ENCODE results near the gene AGO3.
A peak's percentile ranks its signal among the peaks of the same experiment; 100 is the strongest.
"Not testable (repeated sequence)": the region's sequence is repeated elsewhere in the genome, so short reads cannot be mapped to it uniquely, and the experiment has no call there.

The AGO3 gene

DNA sequence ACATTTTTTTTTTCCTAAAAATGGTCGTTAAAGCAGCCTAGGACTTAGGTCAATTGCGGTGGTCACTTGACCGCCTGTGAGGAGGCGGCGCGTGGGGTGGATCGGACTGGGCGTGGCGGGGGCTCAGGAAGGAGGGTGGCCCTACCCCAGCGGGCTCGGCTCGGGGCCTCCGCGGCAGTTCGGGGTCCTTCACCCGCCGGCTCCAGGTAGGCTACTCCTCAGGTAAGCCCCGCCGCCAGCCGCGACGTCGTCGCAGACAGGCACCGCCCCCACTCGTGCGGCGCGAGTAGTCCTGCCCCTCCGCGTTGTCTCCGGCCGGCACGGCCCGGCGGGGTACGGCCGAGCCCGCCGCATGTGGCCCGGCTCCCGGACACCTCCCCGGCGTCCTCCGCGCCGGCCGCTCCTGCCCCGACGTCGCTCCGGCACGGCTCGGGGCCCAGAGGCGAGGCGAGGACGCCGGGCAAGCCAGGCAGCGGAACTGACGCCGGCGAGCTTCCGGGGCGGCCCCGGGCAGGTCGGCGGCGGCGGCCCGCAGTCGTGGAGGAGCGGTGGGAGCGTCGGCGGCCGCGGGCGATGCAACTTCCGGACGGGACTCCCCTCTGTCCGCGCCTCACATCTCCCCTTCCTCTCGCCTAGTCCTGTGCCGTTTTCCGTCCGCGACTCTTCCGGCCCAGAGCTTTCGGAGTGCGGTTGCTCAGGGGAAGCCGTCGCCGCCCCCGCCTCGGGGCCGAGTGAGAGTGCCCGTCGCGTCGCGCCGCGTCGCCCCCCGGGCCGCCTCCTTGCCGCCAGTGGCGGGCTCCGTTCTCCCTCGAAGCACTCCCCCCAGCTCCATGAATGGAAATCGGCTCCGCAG, at the start of gene AGO3:
Gene AGO3 (plus strand): TSS at position 513 of the 853 bp plus-strand sequence. CDS start 322 bp downstream, at position 835.
- DNase-seq: peak; percentile 94

DNA sequence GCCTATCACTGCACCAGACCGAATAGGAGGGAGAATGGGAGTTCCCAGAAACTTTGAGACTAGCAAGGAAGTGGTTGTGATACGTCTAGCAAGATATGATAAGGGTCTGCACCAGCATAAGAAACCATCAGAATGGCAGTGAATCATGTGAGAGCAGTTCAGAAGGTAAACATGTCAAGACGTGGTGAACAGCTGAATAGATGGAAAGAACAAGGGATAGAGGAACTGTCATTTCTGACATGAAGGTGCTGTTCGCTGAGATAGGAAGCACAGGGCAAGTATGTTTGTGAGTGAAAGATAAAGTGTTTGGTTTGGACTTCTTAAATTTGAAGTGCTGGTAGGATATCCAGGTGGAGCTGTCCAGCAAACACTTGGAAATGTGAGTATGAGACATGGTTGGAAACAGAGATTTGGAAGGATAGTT, 49.0 kb upstream of the AGO3 start:
- no peak for DNase-seq

DNA sequence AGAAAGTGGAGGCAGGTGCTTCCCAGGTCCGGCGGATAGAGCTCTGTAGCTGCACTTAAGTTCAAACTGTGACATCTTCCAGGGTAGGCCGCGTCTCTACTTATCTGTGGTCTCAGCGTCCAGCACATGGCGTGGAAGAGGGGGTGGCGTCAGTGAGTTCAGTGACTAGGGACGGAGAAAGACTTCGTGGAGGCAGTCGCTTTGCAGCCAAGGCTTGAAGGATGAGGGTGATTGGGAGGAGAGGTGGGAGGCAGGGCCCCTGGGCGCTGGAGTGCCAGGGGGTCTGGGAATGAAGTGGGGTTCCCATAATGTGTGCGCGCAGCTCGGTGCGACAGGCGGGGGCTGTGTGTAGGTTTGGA, 48.3 kb upstream of the AGO3 start:
- DNase-seq: no peak

DNA sequence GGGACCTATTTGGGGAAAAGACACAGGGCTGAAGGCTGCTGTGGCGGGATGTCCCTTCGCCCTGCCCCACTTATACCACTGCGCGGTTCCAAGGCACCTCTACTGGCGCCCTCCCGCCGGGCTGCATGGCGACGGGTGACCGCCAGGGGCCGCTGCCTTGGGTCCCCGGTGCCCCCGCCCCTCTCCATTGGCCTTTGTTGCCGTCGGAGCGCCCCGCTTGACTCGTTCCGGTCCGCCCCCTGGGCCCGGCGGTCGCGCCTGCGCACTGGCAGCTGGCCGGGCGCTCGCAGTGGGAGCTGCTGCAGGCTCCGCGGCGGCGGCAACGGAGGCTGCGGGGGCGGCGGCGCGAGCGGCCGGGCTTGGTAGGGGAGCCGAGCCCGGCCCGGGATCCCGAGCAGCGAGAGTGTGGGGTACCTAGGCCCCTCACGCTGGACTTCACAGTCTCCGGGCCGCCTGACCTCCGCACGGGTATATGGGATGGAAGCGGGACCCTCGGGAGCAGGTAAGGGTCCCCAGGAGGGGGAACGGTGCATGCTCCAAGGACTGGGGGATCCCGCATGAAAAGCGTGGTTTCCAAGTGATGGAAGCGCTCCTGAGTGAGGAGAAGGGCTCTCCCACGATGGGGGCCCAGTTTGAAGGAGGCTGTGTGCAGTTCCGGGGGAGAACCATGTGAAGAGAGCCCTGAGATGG, 47.8 kb upstream of the AGO3 start, which contains the start of gene AGO1:
Gene AGO1 (plus strand): TSS at position 265 of the 690 bp plus-strand sequence. CDS start 213 bp downstream, at position 478.
- peak; percentile 99 for DNase-seq

DNA sequence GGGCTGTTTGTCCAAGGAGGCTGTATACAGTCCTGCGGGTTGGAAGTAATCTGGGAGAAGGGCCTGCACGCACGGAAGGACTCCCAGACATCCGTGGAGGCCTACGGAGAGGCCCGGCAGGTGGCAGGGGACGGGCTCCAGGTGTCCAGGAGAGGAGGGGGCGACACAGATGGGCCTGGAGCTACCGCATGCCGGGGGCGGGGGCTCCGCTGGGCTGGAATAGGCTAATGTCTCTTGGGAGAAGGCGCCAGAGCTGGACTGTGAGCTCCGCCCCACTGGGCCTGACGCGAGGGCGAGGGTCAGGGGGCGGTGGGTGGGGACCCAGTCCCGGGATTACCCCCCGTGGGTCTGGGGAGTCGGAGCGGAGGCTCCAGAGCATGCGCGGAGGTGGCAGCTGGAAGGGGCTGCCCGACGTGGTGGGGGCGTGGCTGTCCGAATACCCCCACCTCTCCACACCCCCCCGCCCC, 47.2 kb upstream of the AGO3 start:
- peak; percentile 79 for DNase-seq

DNA sequence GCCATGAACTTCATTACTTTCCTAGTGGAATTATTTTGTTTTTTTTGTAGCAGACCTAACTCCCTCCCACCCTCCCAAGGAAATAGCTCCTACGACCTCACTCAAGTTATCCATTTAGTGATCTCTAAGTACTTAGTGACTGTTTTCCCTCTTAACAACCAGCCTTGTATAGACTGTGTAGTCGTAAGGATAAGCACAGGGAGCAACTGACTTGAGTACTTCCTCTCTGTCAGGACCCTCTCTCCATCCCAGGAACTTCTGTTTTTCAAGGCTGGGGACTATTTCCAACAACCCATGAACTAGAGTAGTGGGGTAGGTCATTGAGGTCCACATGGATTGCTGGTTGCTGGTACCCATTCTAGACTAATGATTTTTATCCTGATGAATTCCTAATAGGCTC, 46.0 kb upstream of the AGO3 start:
- no peak for DNase-seq

DNA sequence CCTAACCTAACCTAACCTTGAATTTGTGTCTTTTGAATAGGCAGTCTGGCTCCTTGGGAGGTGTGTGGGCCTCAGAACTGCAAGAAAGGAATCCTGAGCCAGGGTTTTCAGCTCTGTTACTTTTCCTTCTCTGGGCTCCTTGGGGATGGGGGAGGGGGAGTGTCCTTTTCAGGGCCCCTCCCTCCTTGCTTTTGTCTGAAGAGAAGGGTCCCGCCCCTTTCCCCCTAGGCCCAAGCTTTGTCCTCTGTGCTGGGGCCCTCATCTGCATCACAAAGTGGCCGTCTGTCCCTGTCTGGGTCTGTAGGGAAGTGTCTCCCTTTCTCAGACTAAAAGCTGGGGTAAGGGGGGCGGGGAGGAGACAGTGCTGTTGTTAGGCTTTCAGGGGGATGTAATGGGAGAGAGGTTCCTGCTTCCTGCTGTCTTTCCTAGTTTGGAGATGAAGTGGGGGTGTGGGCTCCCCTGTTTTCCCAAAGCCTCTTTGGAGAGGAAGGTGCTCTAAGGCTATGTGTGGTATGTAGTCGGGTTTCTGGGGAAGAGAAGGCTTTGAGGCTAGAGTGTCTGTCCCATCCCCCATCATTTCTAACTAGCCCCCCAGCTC, 44.8 kb upstream of the AGO3 start:
- no peak for DNase-seq

DNA sequence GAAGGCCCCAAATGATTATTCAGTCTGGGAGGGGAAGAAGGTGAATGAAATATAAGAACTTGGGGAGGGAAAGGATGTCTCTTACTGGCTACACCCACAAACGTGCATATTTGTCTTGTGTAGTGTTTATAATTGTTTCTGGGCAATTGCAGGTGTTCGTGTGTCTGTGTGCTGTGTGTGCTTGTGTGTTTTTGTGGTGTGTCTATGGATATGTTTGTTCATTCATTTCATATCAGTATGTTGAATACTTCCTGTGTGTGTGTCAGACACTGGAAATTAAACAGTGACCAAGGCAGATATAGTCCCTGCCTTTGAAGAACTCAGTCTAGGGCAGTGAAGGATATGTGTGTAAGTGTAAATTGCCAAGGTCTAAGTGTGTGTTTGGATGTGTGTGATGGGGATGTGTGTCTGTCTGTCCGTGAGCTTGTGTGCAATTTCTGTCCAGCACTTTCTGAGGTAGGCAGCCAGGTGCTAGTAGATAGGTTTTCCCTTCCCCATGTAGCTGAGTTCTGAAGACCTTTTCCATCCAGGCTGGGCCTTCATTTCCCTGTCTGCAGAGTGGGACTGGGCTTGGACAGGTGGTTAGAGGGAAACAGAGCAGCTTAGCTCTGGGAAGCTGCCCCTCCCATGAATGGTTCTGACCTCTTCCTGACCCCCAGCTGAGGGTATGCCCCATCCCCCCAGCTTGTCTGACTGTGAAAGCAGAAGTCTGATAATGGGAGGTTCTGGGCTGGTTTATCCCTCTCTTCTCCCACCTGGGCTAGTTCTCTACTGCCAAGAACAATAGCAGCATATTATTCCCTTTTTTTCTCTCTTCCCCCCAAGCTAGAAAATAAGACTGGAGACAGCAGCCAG, 44.1 kb upstream of the AGO3 start:
- DNase-seq: no peak

DNA sequence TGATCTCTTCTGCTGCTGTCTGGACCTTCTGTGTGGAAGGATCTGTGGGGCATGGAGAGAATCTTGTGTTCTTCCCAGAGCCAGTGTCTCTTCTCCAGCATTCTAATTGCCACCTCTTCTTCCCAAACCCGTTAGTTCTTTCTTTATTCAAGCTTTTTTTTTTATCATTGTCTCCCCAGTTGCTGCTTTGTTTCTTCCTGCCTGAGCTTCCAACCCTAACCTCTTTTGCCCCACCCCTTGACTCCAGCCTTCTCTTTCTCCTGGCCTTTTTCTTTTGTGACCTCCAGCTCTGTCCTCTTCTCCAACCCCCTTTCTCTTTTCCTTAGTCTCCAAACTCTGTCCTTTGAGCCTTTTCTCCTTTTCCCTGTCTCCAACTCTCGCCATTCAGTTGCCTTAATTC, 43.4 kb upstream of the AGO3 start:
- DNase-seq: no peak

DNA sequence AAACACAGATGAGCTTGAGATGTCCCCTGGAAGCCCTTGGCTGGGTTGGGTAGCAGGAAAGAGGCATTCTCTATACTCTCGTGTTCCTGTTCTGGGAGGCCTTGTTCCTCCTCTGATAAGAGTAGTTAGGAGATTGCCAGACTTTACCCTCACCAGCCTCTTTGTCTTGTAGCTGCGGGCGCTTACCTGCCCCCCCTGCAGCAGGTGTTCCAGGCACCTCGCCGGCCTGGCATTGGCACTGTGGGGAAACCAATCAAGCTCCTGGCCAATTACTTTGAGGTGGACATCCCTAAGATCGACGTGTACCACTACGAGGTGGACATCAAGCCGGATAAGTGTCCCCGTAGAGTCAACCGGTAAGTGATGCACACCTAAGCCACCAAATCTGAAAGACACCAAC, 42.6 kb upstream of the AGO3 start:
- DNase-seq: no peak

DNA sequence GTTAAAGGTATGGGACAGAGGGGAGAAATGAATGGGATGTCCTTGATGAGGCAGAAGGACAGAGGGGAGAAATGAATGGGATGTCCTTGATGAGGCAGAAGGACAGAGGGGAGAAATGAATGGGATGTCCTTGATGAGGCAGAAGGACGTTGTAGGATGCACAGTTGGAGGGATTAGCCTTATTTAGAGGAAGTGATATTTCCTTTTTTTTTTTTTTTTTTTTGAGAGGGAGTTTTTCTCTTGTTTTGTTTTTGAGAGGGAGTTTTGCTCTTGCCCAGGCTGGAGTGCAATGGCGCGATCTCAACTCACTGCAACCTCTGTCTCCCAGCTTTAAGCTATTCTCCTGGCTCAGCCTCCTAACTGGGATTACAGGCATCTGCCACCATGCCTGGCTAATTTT, 41.9 kb upstream of the AGO3 start:
- not testable (repeated sequence) for DNase-seq

DNA sequence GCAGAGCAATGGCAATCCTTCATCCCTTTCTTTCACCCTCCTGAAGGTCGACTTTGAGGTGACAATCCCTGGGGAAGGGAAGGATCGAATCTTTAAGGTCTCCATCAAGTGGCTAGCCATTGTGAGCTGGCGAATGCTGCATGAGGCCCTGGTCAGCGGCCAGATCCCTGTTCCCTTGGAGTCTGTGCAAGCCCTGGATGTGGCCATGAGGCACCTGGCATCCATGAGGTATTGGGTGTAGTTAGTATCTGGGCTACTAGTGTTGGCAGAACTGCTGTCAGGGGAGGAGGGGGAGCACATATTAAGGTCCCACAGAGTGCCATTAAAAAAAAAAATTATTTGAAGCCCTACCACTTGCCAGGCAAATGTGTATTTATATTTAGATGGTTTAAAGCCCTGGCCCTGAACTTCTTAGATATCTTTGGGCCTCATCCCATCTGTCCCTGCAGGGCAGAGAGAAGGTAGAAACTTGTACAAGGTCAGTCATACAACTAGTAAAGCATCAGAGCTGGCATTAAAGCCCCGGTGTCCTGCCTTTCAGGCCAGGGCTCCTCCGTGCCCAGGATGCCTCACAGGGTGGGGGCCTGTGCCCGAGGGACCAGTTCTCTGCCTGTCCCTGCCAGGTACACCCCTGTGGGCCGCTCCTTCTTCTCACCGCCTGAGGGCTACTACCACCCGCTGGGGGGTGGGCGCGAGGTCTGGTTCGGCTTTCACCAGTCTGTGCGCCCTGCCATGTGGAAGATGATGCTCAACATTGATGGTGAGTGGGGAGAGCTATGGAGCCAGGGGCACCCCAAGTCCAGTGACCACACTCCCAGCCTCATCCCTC, 37.6 kb upstream of the AGO3 start:
- DNase-seq: no peak

DNA sequence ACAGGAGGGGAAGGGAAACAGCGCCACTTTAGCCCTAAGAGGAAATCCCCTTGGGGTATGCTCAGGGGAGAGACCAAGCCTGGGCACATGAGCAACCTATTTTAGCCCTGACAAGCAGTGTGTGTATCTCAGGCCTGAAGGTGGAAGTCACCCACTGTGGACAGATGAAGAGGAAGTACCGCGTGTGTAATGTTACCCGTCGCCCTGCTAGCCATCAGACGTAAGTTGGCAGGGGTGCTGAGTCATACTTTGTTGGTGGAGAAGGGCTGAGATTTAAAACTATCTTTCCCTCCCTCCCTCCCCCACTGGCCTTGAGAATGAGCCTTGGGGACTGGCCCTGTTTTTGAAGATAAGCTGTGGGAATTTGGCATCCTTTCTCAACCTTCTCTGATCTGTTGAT, 36.7 kb upstream of the AGO3 start:
- DNase-seq: no peak

DNA sequence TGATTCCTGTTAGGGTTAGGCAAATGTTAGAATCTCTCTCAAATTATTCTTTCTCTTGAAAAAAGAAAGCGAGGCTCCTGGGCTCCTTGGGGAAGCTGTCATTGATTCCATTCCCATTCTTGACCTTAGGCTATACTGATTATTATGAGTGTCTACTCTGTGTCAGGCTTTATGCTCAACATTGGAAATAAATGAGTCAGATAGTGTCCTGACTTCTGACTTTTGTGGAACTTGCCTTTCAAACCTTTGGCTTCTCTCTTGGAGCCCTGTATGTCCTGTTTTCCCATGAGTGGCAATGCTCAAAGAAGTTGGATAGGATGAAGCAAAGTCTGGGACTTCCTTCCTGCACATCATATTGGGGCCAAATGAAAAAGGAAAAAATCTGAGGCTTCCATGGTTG, 36.2 kb upstream of the AGO3 start:
- no peak for DNase-seq

DNA sequence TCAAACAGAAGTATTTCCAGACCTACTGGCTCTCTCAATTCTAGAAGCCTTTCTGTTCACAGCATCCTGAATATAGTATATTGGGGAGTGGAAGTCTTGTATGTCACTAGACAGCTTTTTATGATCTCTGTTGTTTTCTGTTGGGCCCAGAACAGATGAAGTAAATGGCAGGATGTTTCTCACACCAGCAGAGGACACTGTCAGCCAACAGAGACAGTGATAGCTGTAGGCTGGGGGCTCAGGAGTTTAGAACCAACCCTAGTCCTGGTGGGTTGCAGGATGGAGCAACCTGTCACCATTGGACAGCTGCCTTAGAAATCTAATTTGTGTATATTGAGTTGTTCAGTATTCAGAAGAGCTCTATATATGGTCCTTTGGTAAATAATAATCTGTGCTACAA, 31.0 kb upstream of the AGO3 start:
- no peak for DNase-seq

DNA sequence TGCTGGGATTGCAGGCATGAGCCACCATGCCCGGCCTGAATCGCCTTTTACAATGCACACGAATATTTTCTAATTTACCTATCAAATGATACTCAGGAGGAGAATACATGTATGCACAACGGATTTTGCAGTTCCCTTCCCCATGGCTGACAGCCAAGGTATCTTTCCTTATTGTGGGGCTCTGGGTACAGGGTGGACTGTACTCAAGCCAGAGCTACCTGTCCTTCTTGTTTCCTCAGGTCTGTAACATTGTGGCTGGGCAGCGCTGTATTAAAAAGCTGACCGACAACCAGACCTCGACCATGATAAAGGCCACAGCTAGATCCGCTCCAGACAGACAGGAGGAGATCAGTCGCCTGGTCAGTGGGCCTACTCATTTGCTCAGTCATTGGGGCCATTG, 29.7 kb upstream of the AGO3 start:
- no peak for DNase-seq

DNA sequence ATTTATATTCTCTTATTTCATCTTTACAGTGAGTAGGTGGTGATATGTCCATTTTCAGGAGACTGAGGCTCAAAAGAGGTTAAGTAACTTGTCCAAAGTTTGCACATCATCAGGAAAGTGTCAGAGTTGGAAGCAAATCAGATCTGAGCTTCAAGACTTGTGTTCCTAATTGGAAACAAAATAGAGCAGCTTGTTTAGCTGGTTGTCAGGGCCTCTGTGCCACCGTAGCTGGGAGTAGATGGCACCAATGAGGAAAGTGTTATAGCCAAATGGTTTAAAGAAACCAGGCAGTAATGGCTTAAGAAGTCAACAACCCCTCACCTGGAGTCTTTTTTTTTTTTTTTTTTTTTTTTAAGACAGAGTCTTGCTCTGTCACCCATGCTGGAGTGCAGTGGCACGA, 28.2 kb upstream of the AGO3 start:
- DNase-seq: no peak

DNA sequence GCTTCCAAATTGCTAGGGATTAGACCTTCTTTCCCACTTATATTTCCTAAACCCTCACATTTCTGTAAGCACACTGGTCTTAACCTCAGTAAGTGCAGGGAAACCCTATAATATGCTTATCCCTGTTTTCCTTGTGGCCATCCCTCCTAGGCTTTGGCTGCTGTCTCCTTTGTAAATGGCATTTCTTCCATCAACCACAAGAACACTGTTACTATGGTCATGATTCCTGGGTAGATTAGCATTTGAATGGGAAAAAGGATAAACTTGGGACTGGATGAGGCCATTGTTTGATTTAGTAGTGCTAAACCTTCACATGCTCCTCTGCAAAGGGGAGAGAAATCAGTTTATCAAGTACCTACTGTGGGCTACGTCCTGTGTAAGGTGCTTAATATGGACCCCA, 16.2 kb upstream of the AGO3 start:
- DNase-seq: no peak

DNA sequence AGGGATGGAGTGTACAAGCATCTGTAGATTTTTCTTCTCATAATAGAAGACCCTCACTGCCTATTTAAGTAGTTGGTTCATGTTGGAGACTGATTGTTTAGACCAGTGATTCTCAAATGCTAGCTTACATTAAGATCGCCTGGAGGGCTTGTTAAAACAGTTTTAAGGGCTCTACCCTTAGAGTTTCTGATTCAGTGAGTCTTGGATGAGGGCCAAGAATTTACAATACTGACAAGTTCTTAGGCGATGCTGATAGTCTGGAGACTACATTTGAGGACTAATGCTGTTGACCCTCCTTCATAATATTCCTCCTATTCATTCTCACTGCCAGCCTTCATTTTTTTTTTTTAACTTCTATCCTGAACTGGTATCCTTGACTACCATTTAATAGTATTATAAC, 15.2 kb upstream of the AGO3 start:
- DNase-seq: no peak

DNA sequence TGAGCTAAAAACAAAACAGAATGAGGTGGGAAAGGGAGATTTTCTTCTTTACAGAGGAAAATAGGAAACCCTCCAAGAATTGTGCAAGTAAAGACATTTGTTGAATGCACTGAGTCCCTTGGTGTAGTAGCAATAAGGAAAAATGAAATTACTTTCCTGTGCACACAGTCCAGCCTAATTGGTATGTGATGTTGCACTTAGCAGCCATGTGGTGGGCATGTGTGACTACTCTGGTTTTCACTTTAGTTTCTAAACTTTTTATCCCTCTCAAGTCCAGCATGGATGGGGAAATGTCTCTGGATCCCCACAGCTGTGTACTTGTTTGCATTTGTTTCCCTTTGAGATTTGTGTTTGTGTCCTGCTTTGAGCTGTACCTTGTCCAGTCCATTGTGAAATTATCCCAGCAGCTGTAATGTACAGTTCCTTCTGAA, 7.1 kb upstream of the AGO3 start:
- DNase-seq: no peak

DNA sequence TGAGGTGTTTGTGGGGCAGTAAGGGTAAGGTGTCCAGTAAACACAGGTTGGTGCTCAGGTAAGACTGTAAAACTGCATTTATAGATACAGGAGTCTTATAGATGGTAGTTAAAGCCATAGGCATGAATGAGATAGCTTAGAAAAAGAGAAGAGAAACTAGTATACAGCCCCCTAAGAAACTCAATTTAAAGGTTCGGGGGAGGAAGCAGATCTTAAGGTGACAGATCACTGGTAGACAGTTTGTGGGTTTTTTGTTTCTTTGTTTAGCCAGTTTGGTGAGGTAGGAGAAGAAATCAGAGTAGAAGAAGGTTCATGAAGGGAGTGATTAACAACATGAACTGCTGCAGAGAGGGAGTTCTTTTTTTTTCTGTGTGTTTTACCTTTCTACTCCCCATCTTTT, 6.1 kb upstream of the AGO3 start:
- no peak for DNase-seq

DNA sequence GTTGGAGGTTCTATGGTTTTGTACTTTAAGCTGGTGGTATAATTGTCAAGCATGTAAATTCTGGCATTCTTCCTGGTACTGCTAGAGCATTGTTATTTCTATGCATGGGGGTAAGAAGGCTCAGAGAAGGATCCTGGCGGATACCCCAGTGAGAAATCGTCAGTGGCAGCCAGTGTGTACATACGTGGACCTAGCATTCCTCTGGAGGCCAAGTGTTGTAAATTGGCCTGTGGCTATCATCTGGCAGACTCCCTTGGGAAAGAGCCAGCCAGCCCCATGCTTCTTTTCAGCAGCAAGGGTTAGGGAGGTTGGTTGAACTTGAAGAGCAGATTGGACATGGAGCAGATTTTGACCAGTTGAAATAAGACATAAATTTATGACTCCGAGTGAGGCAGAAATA, 5.2 kb upstream of the AGO3 start:
- DNase-seq: no peak

Measured in activated CD8-positive, alpha-beta memory T cell treated with anti-CD3 and anti-CD28 coated beads for 24 hours (primary cell).